GM21526 (cell line): Measurements from ENCODE around the gene NEDD9.

Source experiments
- ATAC-seq: cut with Tn5 transposase; IDR thresholded peaks from one replicate; pipeline ENCODE4 v1.9.1; 2021; ENCODE audit warnings: moderate library complexity; ENCODE audit not compliant: unreplicated experiment, low FRiP score

NEDD9 gene

GRCh38 chr6:11232193-11232769 lies at the start of gene NEDD9:
NEDD9 (minus strand) TSS chr6:11232668; CDS start chr6:11232515, 153 bp downstream.
- ATAC-seq = peak; percentile 99

GRCh38 chr6:11282245-11282644 lies 49.8 kb upstream of the NEDD9 start:
- no peak for ATAC-seq

- no peak for ATAC-seq
Observed at GRCh38 chr6:11280394-11280793, 47.9 kb upstream of the NEDD9 start.

- no peak for ATAC-seq
Observed at GRCh38 chr6:11279284-11279689, 46.8 kb upstream of the NEDD9 start.

GRCh38 chr6:11278207-11278559 lies 45.7 kb upstream of the NEDD9 start:
- ATAC-seq = no peak

GRCh38 chr6:11277275-11278206 lies 45.1 kb upstream of the NEDD9 start:
- ATAC-seq = no peak

GRCh38 chr6:11276911-11277274 lies 44.4 kb upstream of the NEDD9 start:
- ATAC-seq = no peak

GRCh38 chr6:11276228-11276627 lies 43.8 kb upstream of the NEDD9 start:
- no peak for ATAC-seq

GRCh38 chr6:11275598-11275997 lies 43.1 kb upstream of the NEDD9 start:
- ATAC-seq = no peak

- no peak for ATAC-seq
Observed at GRCh38 chr6:11273406-11274065, 41.1 kb upstream of the NEDD9 start.

- no peak for ATAC-seq
Observed at GRCh38 chr6:11272491-11273192, 40.2 kb upstream of the NEDD9 start.

- ATAC-seq = no peak
Observed at GRCh38 chr6:11271228-11272020, 39.0 kb upstream of the NEDD9 start.

GRCh38 chr6:11270030-11271027 lies 37.9 kb upstream of the NEDD9 start:
- no peak for ATAC-seq

- no peak for ATAC-seq
Observed at GRCh38 chr6:11268978-11269377, 36.5 kb upstream of the NEDD9 start.

GRCh38 chr6:11266926-11267325 lies 34.5 kb upstream of the NEDD9 start:
- no peak for ATAC-seq

- no peak for ATAC-seq
Observed at GRCh38 chr6:11265932-11266331, 33.5 kb upstream of the NEDD9 start.

- no peak for ATAC-seq
Observed at GRCh38 chr6:11264100-11264499, 31.6 kb upstream of the NEDD9 start.

GRCh38 chr6:11263291-11263775 lies 30.9 kb upstream of the NEDD9 start:
- ATAC-seq = no peak

GRCh38 chr6:11262242-11262641 lies 29.8 kb upstream of the NEDD9 start:
- no peak for ATAC-seq
